Psoas muscle (tissue), 8 donors: ENCODE measurements around the gene RASA2. TPM values are rescaled to one million over a fixed set of nuclear protein-coding genes. Genes with fewer than 3 reads are reported as not detected.
"Not testable (repeated sequence)": the region's sequence is repeated elsewhere in the genome, so short reads cannot be mapped to it uniquely, and the experiment has no call there.

Source experiments
- ATAC-seq, 4 donors: fragments of 200-7000 bp; cut with Tn5 transposase; one replicate each; pipeline ENCODE4 v1.9.1; 2020; ENCODE audit warnings: moderate library complexity in 3 of 4, mild to moderate bottlenecking in 2 of 4
- DNase-seq, 2 donors: peaks; one replicate each; pipeline ENCODE4 v3.0.0-alpha.2; 2020
- H3K27ac ChIP-seq: fragments of 200-600 bp; one replicate; pipeline ENCODE4 v1.8.0; 2022
- H3K27me3 ChIP-seq, 3 donors: fragments of 200-600 bp in 1 of 3; one replicate each; pipeline versions ENCODE4 v1.6.1 to v1.8.0; 2013 to 2022; ENCODE audit warnings: low read length in 2 of 3, mild to moderate bottlenecking in 2 of 3, moderate library complexity in 1 of 3; ENCODE audit not compliant: insufficient read depth in 3 of 3
- H3K36me3 ChIP-seq, 2 donors: fragments of 200-600 bp in 1 of 2; one replicate each; pipeline versions ENCODE4 v1.6.1 to v1.8.0; 2013 to 2022; ENCODE audit warnings: low read depth in 1 of 2, mild to moderate bottlenecking in 1 of 2, moderate library complexity in 1 of 2; ENCODE audit not compliant: insufficient read depth in 1 of 2
- H3K4me1 ChIP-seq: fragments of 200-600 bp; one replicate; pipeline ENCODE4 v1.8.0; 2022
- H3K4me3 ChIP-seq: fragments of 200-600 bp; one replicate; pipeline ENCODE4 v1.8.0; 2022; ENCODE audit warnings: mild to moderate bottlenecking
- H3K9me3 ChIP-seq: fragments of 200-600 bp; one replicate; pipeline ENCODE4 v1.8.0; 2022
- WGBS, 3 donors: extraction: QIAGEN DNeasy Blood & Tissue Kit; methylation state at CpG; one replicate each; pipeline versions ENCODE4 v1.1.6 to v1.1.7; 2013; 5-methylcytosine and 5-hydroxymethylcytosine counted together
- intact Hi-C, 2 donors: fragments of 100-400 bp; cut with DNase I; formaldehyde crosslinking; loops; one replicate each; pipeline versions ENCODE4 v1.11.0 to v1.14.2; 2022
- polyA plus RNA-seq, 3 donors: library from polyadenylated mRNA; stranded (reverse); fragments of 200-250 nt; gene quantifications; one replicate each; pipeline ENCODE4 v1.2.3, GENCODE V29; 2013
- total RNA-seq, 4 donors: library from RNA; stranded (reverse); fragmentation: NEBNext Ultra II Directional in 2 of 4; extraction: Animal tissue kit (Norgen Biotek cat#: 25700) in 2 of 4; gene quantifications; one replicate each; pipeline versions ENCODE4 v1.2.1 to v1.2.4, GENCODE V29; 2021 to 2023
- TF ChIP-seq, protein P1 (sequence below): fragments of 200-600 bp; IDR thresholded peaks from one replicate; pipeline ENCODE4 v1.8.0; 2022; ENCODE audit warnings: antibody characterized with exemption
- donor health status: healthy with polysubstance abuse.
- donor health status: DM: no; HTN: no; CAD: no; lungs with moderate emphysema.
- donor health status: Bipolar disorder and iron deficiency.
- donor health status: healthy.
- donor health status: DM: yes; HTN: yes; CAD: no.
- donor health status: DM: no; HTN: no; CAD: no.
- donor health status: DM: no; HTN: no; CAD: no.
- donor health status: DM: yes; HTN: yes; CAD: no.

The RASA2 gene
- total and polyA plus RNA-seq, 7 donors, result 1.3 to 4.0 (median 2.3) TPM

- TF ChIP-seq, protein P1, sequence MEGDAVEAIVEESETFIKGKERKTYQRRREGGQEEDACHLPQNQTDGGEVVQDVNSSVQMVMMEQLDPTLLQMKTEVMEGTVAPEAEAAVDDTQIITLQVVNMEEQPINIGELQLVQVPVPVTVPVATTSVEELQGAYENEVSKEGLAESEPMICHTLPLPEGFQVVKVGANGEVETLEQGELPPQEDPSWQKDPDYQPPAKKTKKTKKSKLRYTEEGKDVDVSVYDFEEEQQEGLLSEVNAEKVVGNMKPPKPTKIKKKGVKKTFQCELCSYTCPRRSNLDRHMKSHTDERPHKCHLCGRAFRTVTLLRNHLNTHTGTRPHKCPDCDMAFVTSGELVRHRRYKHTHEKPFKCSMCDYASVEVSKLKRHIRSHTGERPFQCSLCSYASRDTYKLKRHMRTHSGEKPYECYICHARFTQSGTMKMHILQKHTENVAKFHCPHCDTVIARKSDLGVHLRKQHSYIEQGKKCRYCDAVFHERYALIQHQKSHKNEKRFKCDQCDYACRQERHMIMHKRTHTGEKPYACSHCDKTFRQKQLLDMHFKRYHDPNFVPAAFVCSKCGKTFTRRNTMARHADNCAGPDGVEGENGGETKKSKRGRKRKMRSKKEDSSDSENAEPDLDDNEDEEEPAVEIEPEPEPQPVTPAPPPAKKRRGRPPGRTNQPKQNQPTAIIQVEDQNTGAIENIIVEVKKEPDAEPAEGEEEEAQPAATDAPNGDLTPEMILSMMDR, result no peak
- intact Hi-C loops, result no loop called here
- DNase-seq, result no peak
- no peak for ATAC-seq
- H3K27ac ChIP-seq, result no peak overlapping the region
- no peaks in the 10 kb centered on the region for H3K27me3 ChIP-seq
- 70 to 78% (median 78%) methylated on average over 5 of the region's 5 CpGs for WGBS, 3 donors
- no peaks in the 10 kb centered on the region for H3K4me1 ChIP-seq
- no peaks in the 10 kb centered on the region for H3K36me3 ChIP-seq
- no peaks in the 10 kb centered on the region for H3K9me3 ChIP-seq
- H3K4me3 ChIP-seq, result no peak overlapping the region
Measured at GRCh38 chr3:141623691-141624090, 136.9 kb downstream of the RASA2 start.

- ATAC-seq, result no peak
Measured at GRCh38 chr3:141625506-141625905, 138.7 kb downstream of the RASA2 start.

DNA sequence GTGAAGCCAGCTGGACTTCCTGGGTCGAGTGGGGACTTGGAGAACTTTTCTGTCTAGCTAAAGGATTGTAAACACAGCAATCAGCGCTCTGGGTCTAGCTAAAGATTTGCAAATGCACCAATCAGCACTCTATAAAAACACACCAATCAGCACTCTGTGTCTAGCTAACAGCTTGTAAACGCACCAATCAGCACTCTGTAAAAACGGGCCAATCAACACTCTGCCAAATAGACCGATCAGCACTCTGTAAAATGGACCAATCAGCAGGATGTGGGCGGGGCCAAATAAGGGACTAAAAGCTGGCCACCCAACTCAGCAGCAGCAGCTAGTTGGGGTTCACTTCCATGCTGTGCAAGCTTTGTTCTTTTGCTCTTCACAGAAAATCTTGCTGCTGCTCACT, 141.5 kb downstream of the RASA2 start:
- H3K27ac ChIP-seq, intact Hi-C loops, ATAC-seq, H3K9me3 ChIP-seq, H3K36me3 ChIP-seq, H3K4me3 ChIP-seq, H3K27me3 ChIP-seq, H3K4me1 ChIP-seq, DNase-seq: not testable (repeated sequence)
- WGBS, 3 donors, result 80 to 86% (median 82%) methylated on average over 6 of the region's 6 CpGs

More at GRCh38 chr3:141625506-141625905, 138.7 kb downstream of the RASA2 start:
- DNase-seq, result no peak
- Histone ChIP-seq H3K9me3 (no peaks in the 10 kb centered on the region), H3K27ac (no peak overlapping the region), H3K36me3 (no peaks in the 10 kb centered on the region), H3K4me3 (no peak overlapping the region), H3K4me1 (no peaks in the 10 kb centered on the region), H3K27me3 (no peaks in the 10 kb centered on the region)
- TF ChIP-seq, protein P1, result no peak
- intact Hi-C loops, result no loop called here
- WGBS, 3 donors, result 45 to 53% (median 47%) methylated on average over 5 of the region's 5 CpGs

DNA sequence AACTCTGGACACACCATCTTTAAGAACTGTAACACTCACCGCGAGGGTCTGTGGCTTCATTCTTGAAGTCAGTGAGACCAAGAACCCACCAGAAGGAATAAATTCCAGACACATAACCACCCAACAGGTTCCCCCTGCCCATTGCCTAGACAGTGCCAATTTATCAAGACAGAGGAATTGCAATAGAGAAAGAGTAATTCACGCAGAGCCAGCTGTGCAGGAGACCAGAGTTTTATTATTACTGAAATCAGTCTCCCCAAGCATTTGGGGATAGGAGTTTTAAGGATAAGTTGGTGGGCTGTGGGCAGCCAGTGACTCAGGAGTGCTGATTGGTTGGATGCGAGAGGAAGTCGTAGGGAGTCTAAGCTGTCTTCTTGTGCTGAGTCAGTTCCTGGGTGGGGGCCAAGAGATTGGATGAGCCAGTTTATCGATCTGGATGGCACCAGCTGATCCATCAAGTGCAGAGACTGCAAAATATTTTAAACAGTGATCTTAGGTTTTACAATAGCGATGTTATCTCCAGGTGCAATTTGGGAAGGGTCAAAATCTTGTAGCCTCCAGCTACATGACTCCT, 142.1 kb downstream of the RASA2 start:
- intact Hi-C loops, H3K27ac ChIP-seq, ATAC-seq, H3K4me3 ChIP-seq, H3K9me3 ChIP-seq, H3K36me3 ChIP-seq, H3K27me3 ChIP-seq, H3K4me1 ChIP-seq, DNase-seq: not testable (repeated sequence)
- 78 to 80% (median 80%) methylated on average over 7 of the region's 7 CpGs for WGBS, 3 donors

- no peak for ATAC-seq
Measured at GRCh38 chr3:141629976-141630375, 143.1 kb downstream of the RASA2 start.

More at GRCh38 chr3:141629976-141630375, 143.1 kb downstream of the RASA2 start:
- DNase-seq, result no peak
- intact Hi-C loops, result no loop called here
- Histone ChIP-seq H3K27me3 (no peaks in the 10 kb centered on the region), H3K9me3 (no peaks in the 10 kb centered on the region), H3K36me3 (no peaks in the 10 kb centered on the region), H3K4me3 (no peak overlapping the region), H3K4me1 (no peaks in the 10 kb centered on the region), H3K27ac (no peak overlapping the region)
- 55 to 63% (median 58%) methylated on average over 9 of the region's 9 CpGs for WGBS, 3 donors
- TF ChIP-seq, protein P1, result no peak
